ENCODE measurements around the gene PIEZO1. TPM values are rescaled to one million over a fixed set of nuclear protein-coding genes. Genes with fewer than 3 reads are reported as not detected.

PIEZO1 gene
- polyA plus RNA-seq, 2 of the 4 experiments (the other 2 are of a cell fraction): 26.1 to 84.7 TPM

DNA sequence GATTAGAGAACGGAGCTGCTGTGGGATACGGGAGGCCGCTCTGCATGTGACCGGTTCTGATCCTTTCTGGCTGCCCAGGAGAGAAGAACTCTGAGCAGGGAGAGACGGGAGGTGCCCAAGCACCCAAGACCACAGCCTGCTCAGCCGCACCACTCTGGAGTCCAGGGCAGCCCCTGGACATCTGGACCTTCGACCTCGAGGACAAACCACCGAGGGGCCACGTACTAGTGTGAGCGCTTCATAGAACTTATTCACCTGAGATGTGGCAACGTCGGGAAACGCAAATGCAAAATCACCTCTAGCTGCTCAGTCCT is 84.7 kb downstream of the PIEZO1 start:
- ChIA-PET POLR2A (no interaction called here), CTCF (interaction anchor here (2.3 to 2.6 kb wide), 2 partner anchors 15 to 36 kb away, joined by 8 to 17 read pairs; no protein-coding TSS in a partner anchor)
- FAIRE-seq (no peak), DNase-seq (ENCODE audit: low read depth in 1 of 2, low spot score in 1 of 2) (no peak), ATAC-seq (no peak)
- Histone ChIP-seq H3K4me3 (no peak overlapping the region), H3K4me2 (no peak overlapping the region), H3K9me3 (no peaks in the 10 kb centered on the region), H3K27ac (no peak overlapping the region), H3K4me1 (peaks cover 7% of the 10 kb centered on the region; the same call in 1 of the 3 replicates)
- TF ChIP-seq CHD2 (IDR thresholded peaks at IDR 0.05; ENCODE audit: low read length, partially characterized antibody) (no peak), CEBPB (IDR thresholded peaks at IDR 0.05) (no peak), BHLHE40 (IDR thresholded peaks at IDR 0.05; ENCODE audit: low read depth, low read length) (no peak), RCOR1 (IDR thresholded peaks at IDR 0.05; ENCODE audit: low read depth, low read length) (no peak), ZSCAN20 (CRISPR knock-in tag; IDR thresholded peaks at IDR 0.05) (no peak), JUN (IDR thresholded peaks at IDR 0.05) (no peak), EHMT2 (IDR thresholded peaks at IDR 0.05; ENCODE audit: low read depth) (no peak), SMC3 (IDR thresholded peaks at IDR 0.05) (no peak), RNF2 (IDR thresholded peaks at IDR 0.05; ENCODE audit: borderline replicate concordance, low read depth) (no peak), NR3C1 (IDR thresholded peaks at IDR 0.05) (no peak)
- TF ChIP-seq, protein P1, sequence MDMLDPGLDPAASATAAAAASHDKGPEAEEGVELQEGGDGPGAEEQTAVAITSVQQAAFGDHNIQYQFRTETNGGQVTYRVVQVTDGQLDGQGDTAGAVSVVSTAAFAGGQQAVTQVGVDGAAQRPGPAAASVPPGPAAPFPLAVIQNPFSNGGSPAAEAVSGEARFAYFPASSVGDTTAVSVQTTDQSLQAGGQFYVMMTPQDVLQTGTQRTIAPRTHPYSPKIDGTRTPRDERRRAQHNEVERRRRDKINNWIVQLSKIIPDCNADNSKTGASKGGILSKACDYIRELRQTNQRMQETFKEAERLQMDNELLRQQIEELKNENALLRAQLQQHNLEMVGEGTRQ (IDR thresholded peaks at IDR 0.05): no peak
- TF ChIP-seq, protein P2, sequence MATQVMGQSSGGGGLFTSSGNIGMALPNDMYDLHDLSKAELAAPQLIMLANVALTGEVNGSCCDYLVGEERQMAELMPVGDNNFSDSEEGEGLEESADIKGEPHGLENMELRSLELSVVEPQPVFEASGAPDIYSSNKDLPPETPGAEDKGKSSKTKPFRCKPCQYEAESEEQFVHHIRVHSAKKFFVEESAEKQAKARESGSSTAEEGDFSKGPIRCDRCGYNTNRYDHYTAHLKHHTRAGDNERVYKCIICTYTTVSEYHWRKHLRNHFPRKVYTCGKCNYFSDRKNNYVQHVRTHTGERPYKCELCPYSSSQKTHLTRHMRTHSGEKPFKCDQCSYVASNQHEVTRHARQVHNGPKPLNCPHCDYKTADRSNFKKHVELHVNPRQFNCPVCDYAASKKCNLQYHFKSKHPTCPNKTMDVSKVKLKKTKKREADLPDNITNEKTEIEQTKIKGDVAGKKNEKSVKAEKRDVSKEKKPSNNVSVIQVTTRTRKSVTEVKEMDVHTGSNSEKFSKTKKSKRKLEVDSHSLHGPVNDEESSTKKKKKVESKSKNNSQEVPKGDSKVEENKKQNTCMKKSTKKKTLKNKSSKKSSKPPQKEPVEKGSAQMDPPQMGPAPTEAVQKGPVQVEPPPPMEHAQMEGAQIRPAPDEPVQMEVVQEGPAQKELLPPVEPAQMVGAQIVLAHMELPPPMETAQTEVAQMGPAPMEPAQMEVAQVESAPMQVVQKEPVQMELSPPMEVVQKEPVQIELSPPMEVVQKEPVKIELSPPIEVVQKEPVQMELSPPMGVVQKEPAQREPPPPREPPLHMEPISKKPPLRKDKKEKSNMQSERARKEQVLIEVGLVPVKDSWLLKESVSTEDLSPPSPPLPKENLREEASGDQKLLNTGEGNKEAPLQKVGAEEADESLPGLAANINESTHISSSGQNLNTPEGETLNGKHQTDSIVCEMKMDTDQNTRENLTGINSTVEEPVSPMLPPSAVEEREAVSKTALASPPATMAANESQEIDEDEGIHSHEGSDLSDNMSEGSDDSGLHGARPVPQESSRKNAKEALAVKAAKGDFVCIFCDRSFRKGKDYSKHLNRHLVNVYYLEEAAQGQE (IDR thresholded peaks at IDR 0.05): no peak
- WGBS (ENCODE audit: missing lambda C conversion rate): 94% methylated on average over 14 of the region's 14 CpGs

DNA sequence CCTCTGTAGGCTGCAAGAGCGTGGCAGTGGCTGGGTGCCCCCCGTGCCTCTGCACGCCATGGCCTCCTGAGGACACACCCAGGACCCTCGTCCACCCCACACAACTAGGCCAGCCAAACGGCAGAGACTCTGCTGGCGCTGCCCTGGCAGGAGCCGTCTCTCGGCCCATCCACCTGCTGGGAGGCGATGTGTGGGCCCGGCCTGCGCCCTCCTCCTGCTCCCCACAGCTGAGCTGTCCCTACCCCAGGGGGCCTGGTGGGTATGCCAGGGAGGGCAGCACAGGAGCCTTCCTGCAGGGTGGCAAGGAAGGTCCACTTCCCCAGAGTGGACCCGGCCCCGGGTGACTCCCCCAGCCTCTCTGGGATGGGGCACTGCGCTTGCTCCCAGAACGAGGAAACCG is 85.8 kb downstream of the PIEZO1 start:
- H3K9me3 ChIP-seq: no peaks in the 10 kb centered on the region
- WGBS (ENCODE audit: missing lambda C conversion rate): 95% methylated on average over 13 of the region's 16 CpGs
- no peaks in the 10 kb centered on the region for H3K4me1 ChIP-seq
- no peak overlapping the region for H3K27ac ChIP-seq
- no peak overlapping the region for H3K4me2 ChIP-seq
- POLR2A ChIA-PET: no interaction called here
- no peak for DNase-seq (ENCODE audit: low read depth in 1 of 2, low spot score in 1 of 2)
- no peak for ATAC-seq
- no peak for FAIRE-seq
- CTCF ChIA-PET: interaction anchor here (1.2 to 2.3 kb wide), 2 partner anchors 12 to 14 kb away, joined by 3 to 8 read pairs; no protein-coding TSS in a partner anchor
- H3K4me3 ChIP-seq: no peak overlapping the region
- TF ChIP-seq CBX8 (IDR thresholded peaks at IDR 0.05) (no peak), HOXB5 (CRISPR knock-in tag; IDR thresholded peaks at IDR 0.05) (no peak), RARB (CRISPR knock-in tag; IDR thresholded peaks at IDR 0.05) (no peak), HOXB13 (CRISPR knock-in tag; IDR thresholded peaks at IDR 0.05; ENCODE audit: low read depth) (no peak), CTCF (IDR thresholded peaks at IDR 0.05) (no peak), ZSCAN20 (CRISPR knock-in tag; IDR thresholded peaks at IDR 0.05) (no peak), SMC3 (IDR thresholded peaks at IDR 0.05) (no peak), EP300 (IDR thresholded peaks at IDR 0.05) (no peak), EHF (CRISPR knock-in tag; IDR thresholded peaks at IDR 0.05) (no peak), TFCP2L1 (CRISPR knock-in tag; IDR thresholded peaks at IDR 0.05) (no peak), RNF2 (IDR thresholded peaks at IDR 0.05; ENCODE audit: borderline replicate concordance, low read depth) (no peak), FOXS1 (CRISPR knock-in tag; IDR thresholded peaks at IDR 0.05) (no peak), ESRRA (IDR thresholded peaks at IDR 0.05; ENCODE audit: borderline replicate concordance, low read length) (no peak)
- TF ChIP-seq, protein P3, sequence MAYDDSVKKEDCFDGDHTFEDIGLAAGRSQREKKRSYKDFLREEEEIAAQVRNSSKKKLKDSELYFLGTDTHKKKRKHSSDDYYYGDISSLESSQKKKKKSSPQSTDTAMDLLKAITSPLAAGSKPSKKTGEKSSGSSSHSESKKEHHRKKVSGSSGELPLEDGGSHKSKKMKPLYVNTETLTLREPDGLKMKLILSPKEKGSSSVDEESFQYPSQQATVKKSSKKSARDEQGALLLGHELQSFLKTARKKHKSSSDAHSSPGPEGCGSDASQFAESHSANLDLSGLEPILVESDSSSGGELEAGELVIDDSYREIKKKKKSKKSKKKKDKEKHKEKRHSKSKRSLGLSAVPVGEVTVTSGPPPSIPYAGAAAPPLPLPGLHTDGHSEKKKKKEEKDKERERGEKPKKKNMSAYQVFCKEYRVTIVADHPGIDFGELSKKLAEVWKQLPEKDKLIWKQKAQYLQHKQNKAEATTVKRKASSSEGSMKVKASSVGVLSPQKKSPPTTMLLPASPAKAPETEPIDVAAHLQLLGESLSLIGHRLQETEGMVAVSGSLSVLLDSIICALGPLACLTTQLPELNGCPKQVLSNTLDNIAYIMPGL (CRISPR knock-in tag; IDR thresholded peaks at IDR 0.05; ENCODE audit: borderline replicate concordance): no peak
- TF ChIP-seq, protein P4, sequence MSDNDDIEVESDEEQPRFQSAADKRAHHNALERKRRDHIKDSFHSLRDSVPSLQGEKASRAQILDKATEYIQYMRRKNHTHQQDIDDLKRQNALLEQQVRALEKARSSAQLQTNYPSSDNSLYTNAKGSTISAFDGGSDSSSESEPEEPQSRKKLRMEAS (IDR thresholded peaks at IDR 0.05): no peak
- TF ChIP-seq, protein P5, sequence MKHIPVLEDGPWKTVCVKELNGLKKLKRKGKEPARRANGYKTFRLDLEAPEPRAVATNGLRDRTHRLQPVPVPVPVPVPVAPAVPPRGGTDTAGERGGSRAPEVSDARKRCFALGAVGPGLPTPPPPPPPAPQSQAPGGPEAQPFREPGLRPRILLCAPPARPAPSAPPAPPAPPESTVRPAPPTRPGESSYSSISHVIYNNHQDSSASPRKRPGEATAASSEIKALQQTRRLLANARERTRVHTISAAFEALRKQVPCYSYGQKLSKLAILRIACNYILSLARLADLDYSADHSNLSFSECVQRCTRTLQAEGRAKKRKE (CRISPR knock-in tag; IDR thresholded peaks at IDR 0.05; ENCODE audit: low read depth): no peak
